ENCODE data around the gene CASP2. TPM values are rescaled to one million over a fixed set of nuclear protein-coding genes. Genes with fewer than 3 reads are reported as not detected.

The CASP2 gene
- total and polyA plus RNA-seq, 2 of the 8 experiments (the other 6 are each of a cell fraction or from before 2014, with no cell fraction given): 23.7 to 35.3 TPM

DNA sequence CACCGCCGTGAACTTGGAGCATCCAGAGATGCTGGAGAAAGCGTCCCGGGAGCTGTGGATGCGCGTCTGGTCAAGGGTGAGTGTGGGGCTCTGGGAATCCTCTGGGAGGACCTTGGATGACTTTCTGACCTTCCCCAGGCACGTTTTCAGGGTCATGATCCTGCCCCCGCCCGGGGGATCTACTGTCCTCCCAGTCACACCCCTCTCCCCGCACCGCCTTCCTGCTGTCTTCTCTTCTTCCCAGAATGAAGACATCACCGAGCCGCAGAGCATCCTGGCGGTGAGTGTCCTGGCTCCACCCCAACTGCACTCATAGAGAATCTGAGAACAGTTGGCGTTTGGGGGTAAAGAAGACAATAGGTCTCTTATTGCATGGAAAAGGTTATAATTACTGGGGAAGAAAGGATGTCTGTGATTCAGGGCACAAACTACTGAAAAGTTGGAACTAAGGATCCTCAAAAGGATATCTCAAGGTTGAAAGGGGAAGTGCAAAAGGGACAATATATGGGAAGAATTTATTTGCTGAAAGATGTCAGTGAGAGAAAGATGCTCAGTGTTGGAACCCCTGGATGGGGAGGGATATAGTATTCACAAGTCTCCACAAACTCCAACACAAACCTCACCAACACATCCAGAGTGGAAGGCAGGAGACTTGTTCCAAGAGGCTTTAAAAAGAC is 23.0 kb upstream of the CASP2 start:
- no peak overlapping the region for H3K23ac ChIP-seq (ENCODE audit: insufficient read length)
- no peak overlapping the region for H3K4ac ChIP-seq (replicated peaks; ENCODE audit: insufficient read length, low read depth, low read length)
- no peak overlapping the region for H2BK15ac ChIP-seq (ENCODE audit: low read length)
- H4K91ac ChIP-seq (replicated peaks; ENCODE audit: insufficient read length, low read length): no peak overlapping the region
- H3K27me3 ChIP-seq (replicated peaks in 1 of 4; ENCODE audit: control insufficient read depth in 3 of 4, extremely low read depth in 1 of 4, insufficient read depth in 3 of 4, low read length in 3 of 4): peaks cover 0 to 3% (median 0%) of the 10 kb centered on the region in 4 experiments; a peak in 3 of 7 replicates
- FAIRE-seq: no peak
- no peak overlapping the region for H2BK20ac ChIP-seq (ENCODE audit: low read length)
- CTCF ChIA-PET (ENCODE audit: partially characterized antibody): interaction anchor here (0.9 to 3.5 kb wide), 5 partner anchors 10 to 34 kb away, joined by 3 to 20 read pairs (median 4); no protein-coding TSS in a partner anchor
- POLR2A ChIA-PET (ENCODE audit: partially characterized antibody): interaction anchor here (1.1 to 2.4 kb wide), 2 partner anchors 15 to 23 kb away, joined by 3 to 8 read pairs; partner anchors contain the start of gene CASP2
- H3K4me3 ChIP-seq (ENCODE audit: extremely low read depth in 1 of 4, insufficient read depth in 2 of 4, low read depth in 3 of 4, low read length in 4 of 4): no peak overlapping the region
- H3K9ac ChIP-seq (replicated peaks in 1 of 4; ENCODE audit: extremely low read depth in 1 of 4, low read depth in 3 of 4, low read length in 3 of 4): no peak overlapping the region
- H3K23me2 ChIP-seq (ENCODE audit: low read depth, low read length): peaks cover 2% of the 10 kb centered on the region; the same call in 1 of the 2 replicates
- no peak overlapping the region for H2AK5ac ChIP-seq (ENCODE audit: low read depth, low read length)
- no peak overlapping the region for H3K56ac ChIP-seq (replicated peaks; ENCODE audit: insufficient read length, low read depth, low read length)
- H3K14ac ChIP-seq (ENCODE audit: insufficient read length): no peak overlapping the region
- peaks cover 0 to 6% (median 1%) of the 10 kb centered on the region in 4 experiments; a peak in 3 of 8 replicates for H3K36me3 ChIP-seq (ENCODE audit: control insufficient read depth in 2 of 4, insufficient read depth in 4 of 4, low read length in 3 of 4)
- no peaks in the 10 kb centered on the region for H4K20me1 ChIP-seq (replicated peaks in 1 of 2; ENCODE audit: control insufficient read depth in 1 of 2, insufficient read depth in 2 of 2, low read length in 2 of 2)
- WGBS, 2 experiments (ENCODE audit: extremely low coverage in 1 of 2, insufficient coverage in 1 of 2, insufficient read length in 1 of 2, insufficient replicate concordance in 2 of 2, low coverage in 1 of 2, low lambda C conversion rate in 2 of 2, missing lambda C conversion rate in 1 of 2): 89% methylated on average over 15 of the region's 15 CpGs; no CpG with 5 or more reads in 1 of the 2 experiments
- no peak overlapping the region for H3K27ac ChIP-seq (ENCODE audit: low read depth, low read length)
- no peaks in the 10 kb centered on the region for H3K79me2 ChIP-seq (ENCODE audit: control insufficient read depth in 1 of 2, insufficient read depth in 2 of 2, low read length in 2 of 2)
- H3K18ac ChIP-seq (ENCODE audit: extremely low read depth, low read length): no peak overlapping the region
- no peak overlapping the region; a peak in 1 of 4 replicates for H3K4me2 ChIP-seq (ENCODE audit: insufficient read depth in 1 of 2, low read depth in 2 of 2, low read length in 2 of 2)
- H3K79me1 ChIP-seq (ENCODE audit: low read depth, low read length): no peaks in the 10 kb centered on the region
- no peak overlapping the region for H2BK12ac ChIP-seq (ENCODE audit: low read depth, low read length)
- no peak overlapping the region for H2BK120ac ChIP-seq (replicated peaks; ENCODE audit: low read depth, low read length)
- DNase-seq (ENCODE audit: low read depth in 1 of 2, low spot score in 2 of 2): no peak
- no peak overlapping the region for H2AFZ ChIP-seq (ENCODE audit: low read length)
- no peak overlapping the region for H4K8ac ChIP-seq (ENCODE audit: extremely low read depth, insufficient read depth, low read length)
- no peaks in the 10 kb centered on the region for H3K9me3 ChIP-seq (ENCODE audit: insufficient read depth in 2 of 2, low read depth in 1 of 2, low read length in 1 of 2)
- H4K5ac ChIP-seq (ENCODE audit: insufficient read length, low read depth, low read length): no peak overlapping the region
- H2BK5ac ChIP-seq (ENCODE audit: low read depth, low read length): no peak overlapping the region
- peaks cover 0 to 4% (median 0%) of the 10 kb centered on the region in 4 experiments; a peak in 2 of 7 replicates for H3K4me1 ChIP-seq (replicated peaks in 1 of 4; ENCODE audit: control insufficient read depth in 3 of 4, insufficient read depth in 4 of 4, low read length in 3 of 4)
- TF ChIP-seq SUZ12 (IDR thresholded peaks at IDR 0.05; ENCODE audit: low read length) (no peak), CEBPB (IDR thresholded peaks at IDR 0.05; ENCODE audit: low read depth, low read length) (no peak), PHF8 (conservative IDR thresholded peaks at IDR 0.05; ENCODE audit: low read depth, low read length) (no peak), TCF12 (IDR thresholded peaks at IDR 0.05; ENCODE audit: low read depth, low read length) (no peak), CTBP2 (IDR thresholded peaks at IDR 0.05; ENCODE audit: borderline replicate concordance, insufficient read depth, insufficient read length, low read length) (no peak), TAF1 (IDR thresholded peaks at IDR 0.05; ENCODE audit: low read depth, low read length) (no peak), RFX5 (IDR thresholded peaks at IDR 0.05; ENCODE audit: borderline replicate concordance, low read depth, low read length) (no peak), RAD21 (IDR thresholded peaks at IDR 0.05 in 1 of 2, conservative IDR thresholded peaks at IDR 0.05 in 1 of 2; ENCODE audit: low read depth in 2 of 2, low read length in 2 of 2) (no peak), CBX8 (IDR thresholded peaks at IDR 0.05; ENCODE audit: borderline replicate concordance, low read depth, low read length) (no peak), TEAD4 (IDR thresholded peaks at IDR 0.05; ENCODE audit: low read depth, low read length) (no peak), HDAC2 (IDR thresholded peaks at IDR 0.05; ENCODE audit: borderline replicate concordance in 1 of 2, low read depth in 2 of 2, low read length in 2 of 2) (no peak)
- TF ChIP-seq, protein P1, sequence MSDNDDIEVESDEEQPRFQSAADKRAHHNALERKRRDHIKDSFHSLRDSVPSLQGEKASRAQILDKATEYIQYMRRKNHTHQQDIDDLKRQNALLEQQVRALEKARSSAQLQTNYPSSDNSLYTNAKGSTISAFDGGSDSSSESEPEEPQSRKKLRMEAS (IDR thresholded peaks at IDR 0.05): no peak

All from H1 (cell line).